ENCODE measurements around the gene WDFY4. TPM values are rescaled to one million over a fixed set of nuclear protein-coding genes. Genes with fewer than 3 reads are reported as not detected.

The WDFY4 gene
- total RNA-seq, 4 donors from 2014 or later = 0.61 to 3.8 (median 0.88) TPM

GRCh38 chr10:48751730-48752129, 67.1 kb downstream of the WDFY4 start:
- Histone ChIP-seq H3K4me1 (no peaks in the 10 kb centered on the region), H3K27ac (no peak overlapping the region), H3K9me3 (no peaks in the 10 kb centered on the region), H3K27me3 (no peaks in the 10 kb centered on the region), H3K4me3 (no peak overlapping the region), H3K36me3 (no peaks in the 10 kb centered on the region)
- DNase-seq = no peak
- 74 to 93% methylated on average over 4 to 5 of the region's 5 CpGs for WGBS, 2 donors
- no peak for TF ChIP-seq POLR2A (IDR thresholded peaks at IDR 0.05)
- no peak for TF ChIP-seq CTCF (IDR thresholded peaks at IDR 0.05)
- intact Hi-C loops (cut with DNase I) = no loop called here

DNA sequence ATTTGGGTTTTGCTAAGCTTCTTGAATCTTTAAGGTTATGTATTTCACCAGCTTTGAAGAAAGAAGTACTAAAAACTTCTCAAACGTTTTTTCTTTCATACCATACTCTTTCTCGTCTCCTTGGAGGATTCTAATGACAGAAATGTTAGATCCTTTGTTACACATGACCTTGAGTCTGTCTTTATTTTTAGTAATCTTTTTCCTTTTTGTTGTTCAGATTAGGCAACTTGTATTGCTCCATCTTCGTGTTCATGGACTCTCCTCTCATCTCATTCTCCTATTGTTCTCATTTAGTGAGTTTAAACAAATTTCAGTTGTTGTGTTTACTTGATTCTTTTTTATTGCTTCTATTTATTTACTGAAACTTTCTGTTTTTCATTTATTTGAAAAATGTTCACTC, 73.7 kb downstream of the WDFY4 start:
- Histone ChIP-seq H3K9me3 (no peaks in the 10 kb centered on the region), H3K4me1 (no peaks in the 10 kb centered on the region), H3K27me3 (no peaks in the 10 kb centered on the region), H3K36me3 (no peaks in the 10 kb centered on the region), H3K4me3 (no peak overlapping the region), H3K27ac (no peak overlapping the region)
- DNase-seq = no peak
- TF ChIP-seq POLR2A (IDR thresholded peaks at IDR 0.05) (no peak), CTCF (IDR thresholded peaks at IDR 0.05) (no peak)
- intact Hi-C loops (cut with DNase I) = no loop called here
- WGBS, 2 donors = 36 to 49% methylated on average over 3 of the region's 3 CpGs

DNA sequence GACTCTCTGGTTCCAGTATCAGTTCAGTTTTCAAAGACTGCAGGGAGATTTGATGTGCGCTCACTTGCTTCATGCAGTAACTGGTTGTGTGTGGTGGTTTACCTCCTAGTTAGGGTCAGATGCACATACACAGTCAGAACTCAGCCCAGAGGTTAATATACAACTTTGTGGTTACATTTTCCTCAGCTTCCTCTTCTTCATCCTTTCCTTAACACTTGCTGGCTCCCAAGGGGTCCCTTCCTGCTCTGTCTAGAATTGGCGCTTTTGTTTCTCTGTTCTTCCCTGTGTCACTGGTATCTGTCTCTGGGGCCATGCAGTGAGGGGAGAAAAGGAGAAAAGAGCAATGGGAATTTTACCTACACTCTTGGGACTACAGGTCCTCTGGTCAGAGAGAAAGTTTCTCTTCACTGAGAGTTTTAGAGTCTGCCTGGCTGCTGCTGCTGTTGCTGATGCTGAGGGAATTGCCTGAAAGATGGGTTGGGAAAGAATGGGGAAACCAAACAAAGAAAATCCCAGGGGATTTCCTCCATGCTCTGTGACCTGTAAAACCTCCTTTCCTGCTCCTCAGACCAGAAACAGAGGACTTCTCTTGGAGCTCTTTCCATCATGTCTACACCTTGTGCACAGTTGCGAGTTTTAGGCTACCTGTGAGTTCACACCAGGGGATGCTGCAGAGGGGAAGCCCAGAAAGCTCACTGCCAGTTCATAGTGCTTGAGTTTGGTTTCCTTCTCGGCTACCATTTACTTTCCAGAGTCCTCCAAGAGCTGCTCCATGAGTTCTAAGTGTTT, 74.6 kb downstream of the WDFY4 start:
- H3K27ac ChIP-seq = no peak overlapping the region
- intact Hi-C loops (cut with DNase I) = no loop called here
- 75 to 80% methylated on average over 4 of the region's 4 CpGs for WGBS, 2 donors
- H3K9me3 ChIP-seq = no peaks in the 10 kb centered on the region
- H3K4me3 ChIP-seq = no peak overlapping the region
- no peak for DNase-seq
- no peaks in the 10 kb centered on the region for H3K27me3 ChIP-seq
- TF ChIP-seq CTCF (IDR thresholded peaks at IDR 0.05) (no peak), POLR2A (IDR thresholded peaks at IDR 0.05) (no peak)
- H3K4me1 ChIP-seq = no peaks in the 10 kb centered on the region
- no peaks in the 10 kb centered on the region for H3K36me3 ChIP-seq

DNA sequence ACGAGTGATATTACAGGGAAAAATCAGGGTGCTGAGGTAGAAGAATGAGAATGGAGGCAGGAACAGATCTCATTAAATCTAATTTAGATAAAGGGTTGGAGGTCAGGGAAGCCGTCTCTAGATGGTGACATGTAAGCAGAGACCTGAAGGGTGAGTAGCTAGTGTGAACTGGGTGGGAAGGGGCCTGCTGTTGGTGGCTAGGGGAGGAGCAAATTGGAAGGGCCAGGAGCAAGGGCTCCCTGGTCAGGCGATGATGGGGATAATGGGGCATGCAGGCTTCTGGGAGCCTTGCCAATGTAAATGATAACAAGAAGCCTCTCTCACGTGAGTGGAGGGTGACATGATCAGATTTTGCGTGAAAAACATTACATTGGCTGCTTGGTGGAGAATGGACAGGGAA, 76.3 kb downstream of the WDFY4 start:
- Histone ChIP-seq H3K4me3 (no peak overlapping the region), H3K27ac (no peak overlapping the region), H3K9me3 (no peaks in the 10 kb centered on the region), H3K36me3 (no peaks in the 10 kb centered on the region), H3K4me1 (no peaks in the 10 kb centered on the region), H3K27me3 (no peaks in the 10 kb centered on the region)
- no peak for TF ChIP-seq CTCF (IDR thresholded peaks at IDR 0.05)
- TF ChIP-seq POLR2A (IDR thresholded peaks at IDR 0.05) = no peak
- DNase-seq = no peak
- intact Hi-C loops (cut with DNase I) = no loop called here
- 79 to 82% methylated on average over 5 of the region's 5 CpGs for WGBS, 2 donors

DNA sequence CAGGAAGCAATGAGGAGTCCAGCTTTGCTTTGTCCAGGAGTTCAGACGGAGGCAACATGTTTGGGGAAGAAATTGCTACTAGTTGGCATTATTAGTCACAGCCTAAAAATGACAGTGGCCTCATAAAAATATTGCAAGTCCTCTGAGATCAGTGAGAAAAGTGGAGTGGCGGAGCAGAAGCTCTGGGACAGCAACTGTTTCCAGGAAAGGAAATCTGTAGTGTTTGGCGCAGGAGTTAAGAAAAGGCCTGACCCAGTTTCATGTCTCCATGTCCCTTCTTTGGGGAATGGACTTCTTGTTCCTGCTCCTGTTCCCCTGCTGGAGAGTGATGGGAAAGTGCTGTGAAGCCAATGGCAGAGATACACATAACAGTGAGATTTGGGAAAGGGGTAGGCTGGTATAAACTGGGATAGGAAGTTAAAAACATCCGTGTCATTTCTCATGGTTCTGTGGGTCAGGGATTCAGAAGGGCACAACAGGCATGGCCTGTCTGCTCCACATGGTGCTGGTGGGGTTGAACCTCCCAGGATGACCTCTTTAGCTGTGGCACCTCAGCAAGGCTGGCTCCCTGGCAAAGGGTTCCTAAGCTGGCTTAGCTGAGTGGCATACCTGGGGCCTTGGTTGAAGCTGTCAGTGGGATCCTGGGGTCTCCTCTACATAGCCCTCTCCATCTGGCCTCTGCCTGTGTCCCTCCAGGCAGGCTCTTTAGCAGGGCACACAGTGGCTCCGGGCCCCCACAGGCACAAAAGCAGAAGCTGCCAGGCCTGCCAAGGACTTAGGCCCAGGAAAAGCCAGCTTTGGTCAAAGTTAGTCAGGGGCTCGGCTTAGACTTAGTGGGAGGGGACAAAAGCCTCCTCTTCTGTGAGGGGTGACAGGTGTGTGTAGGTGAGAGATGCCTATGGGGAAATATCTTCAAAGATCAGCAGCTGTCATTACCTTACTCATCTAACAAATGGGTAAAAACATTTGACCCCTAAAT, 77.7 kb downstream of the WDFY4 start:
- Histone ChIP-seq H3K9me3 (no peaks in the 10 kb centered on the region), H3K4me1 (no peaks in the 10 kb centered on the region), H3K4me3 (no peak overlapping the region), H3K36me3 (no peaks in the 10 kb centered on the region), H3K27ac (no peak overlapping the region), H3K27me3 (no peaks in the 10 kb centered on the region)
- WGBS, 2 donors = 92 to 93% methylated on average over 3 of the region's 6 CpGs
- no peak for DNase-seq
- intact Hi-C loops (cut with DNase I) = no loop called here
- TF ChIP-seq POLR2A (IDR thresholded peaks at IDR 0.05) = no peak
- no peak for TF ChIP-seq CTCF (IDR thresholded peaks at IDR 0.05)
